AG04449 (cell line): ENCODE results near the gene RWDD3.

ENCODE experiments used
- CTCF ChIA-PET: fragments of 350-600 bp; formaldehyde crosslinking; extraction: SDS; loops from one replicate; lab custom pipeline; 2021; ENCODE audit warnings: antibody characterized with exemption; lab: Yijun Ruan, JAX
- POLR2A ChIA-PET: fragments of 400-600, 350-600 bp; formaldehyde crosslinking; extraction: SDS; loops from one replicate; lab custom pipeline; 2020; ENCODE audit warnings: antibody characterized with exemption, inconsistent platforms; lab: Yijun Ruan, JAX
- DNase-seq: peaks from one replicate; pipeline ENCODE4 v3.0.0-alpha.2; 2010; ENCODE audit warnings: low read depth, low spot score
- H3K4me3 ChIP-seq: 2 replicates; pipeline ENCODE4 v1.5.1; 2011; ENCODE audit warnings: low read depth, mild to moderate bottlenecking, control low read depth, low read length
- CTCF ChIP-seq: IDR thresholded peaks from one replicate; pipeline ENCODE4 v1.5.1; 2011; ENCODE audit warnings: mild to moderate bottlenecking, moderate library complexity, low read length, control low read depth, inconsistent platforms; ENCODE audit not compliant: insufficient read depth; ENCODE audit errors: missing control alignments

Gene RWDD3

GRCh38 chr1:95259245-95259644 is 25.2 kb downstream of the RWDD3 start:
- H3K4me3 ChIP-seq, result no peak overlapping the region
- TF ChIP-seq CTCF, result no peak
- no peak for DNase-seq
- ChIA-PET POLR2A (no interaction called here), CTCF (no interaction called here)

- DNase-seq, result no peak
- CTCF ChIA-PET, result no interaction called here
- no peak for TF ChIP-seq CTCF
- no peak overlapping the region for H3K4me3 ChIP-seq
- POLR2A ChIA-PET, result no interaction called here
These were observed 28.9 kb downstream of the RWDD3 start for GRCh38 chr1:95262913-95263312.

GRCh38 chr1:95263450-95263849 is 29.4 kb downstream of the RWDD3 start:
- TF ChIP-seq CTCF, result no peak
- no peak overlapping the region for H3K4me3 ChIP-seq
- CTCF ChIA-PET, result interaction anchor here (0.6 kb wide), 1 partner anchor 243 kb away, joined by 3 read pairs; no protein-coding TSS in a partner anchor
- no peak for DNase-seq
- POLR2A ChIA-PET, result no interaction called here

GRCh38 chr1:95265106-95265505 is 31.1 kb downstream of the RWDD3 start:
- no peak for TF ChIP-seq CTCF
- no peak for DNase-seq
- no peak overlapping the region for H3K4me3 ChIP-seq
- POLR2A ChIA-PET, result no interaction called here
- CTCF ChIA-PET, result no interaction called here

GRCh38 chr1:95276429-95276828 is 42.4 kb downstream of the RWDD3 start:
- ChIA-PET POLR2A (no interaction called here), CTCF (no interaction called here)
- no peak overlapping the region for H3K4me3 ChIP-seq
- DNase-seq, result no peak
- no peak for TF ChIP-seq CTCF

- H3K4me3 ChIP-seq, result no peak overlapping the region
- TF ChIP-seq CTCF, result no peak
- POLR2A ChIA-PET, result no interaction called here
- CTCF ChIA-PET, result no interaction called here
- DNase-seq, result no peak
These were observed 44.4 kb downstream of the RWDD3 start for GRCh38 chr1:95278173-95279006.
